GM12801 (cell line): Measurements from ENCODE around the gene SH3RF2.

Source experiments
- CTCF ChIP-seq: IDR thresholded peaks from one replicate; pipeline ENCODE4 v1.5.1; 2011; ENCODE audit warnings: control low read depth; ENCODE audit not compliant: insufficient read length; ENCODE audit errors: extremely low read depth

The SH3RF2 gene

GRCh38 chr5:145938776-145939539 lies 2.6 kb downstream of the SH3RF2 start:
- no peak for TF ChIP-seq CTCF

DNA sequence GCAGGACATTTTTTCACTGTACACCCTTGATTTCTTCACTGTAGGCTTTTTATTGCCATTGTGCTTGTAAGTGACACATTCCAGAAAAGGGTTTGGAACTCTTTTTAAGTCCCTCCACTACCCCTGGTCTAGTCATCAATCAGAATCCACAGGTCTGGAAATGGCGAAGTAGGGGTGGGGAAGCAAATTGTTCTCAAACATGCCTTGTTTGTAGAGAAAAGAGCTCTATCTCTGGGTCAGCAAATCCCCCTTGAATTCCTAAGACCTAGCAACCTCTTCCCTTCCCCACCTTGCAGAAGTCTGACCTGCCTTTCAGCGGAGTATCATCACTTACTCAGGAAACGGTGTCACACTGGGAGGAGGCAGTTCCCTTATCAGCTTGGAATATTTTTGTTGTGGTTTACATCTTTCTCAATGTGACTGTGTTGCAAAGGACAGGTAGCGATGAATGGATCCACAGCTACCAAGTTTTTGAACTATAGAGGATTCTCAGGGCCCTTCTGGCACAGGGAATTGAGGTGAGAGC lies 3.2 kb downstream of the SH3RF2 start:
- TF ChIP-seq CTCF, result no peak

DNA sequence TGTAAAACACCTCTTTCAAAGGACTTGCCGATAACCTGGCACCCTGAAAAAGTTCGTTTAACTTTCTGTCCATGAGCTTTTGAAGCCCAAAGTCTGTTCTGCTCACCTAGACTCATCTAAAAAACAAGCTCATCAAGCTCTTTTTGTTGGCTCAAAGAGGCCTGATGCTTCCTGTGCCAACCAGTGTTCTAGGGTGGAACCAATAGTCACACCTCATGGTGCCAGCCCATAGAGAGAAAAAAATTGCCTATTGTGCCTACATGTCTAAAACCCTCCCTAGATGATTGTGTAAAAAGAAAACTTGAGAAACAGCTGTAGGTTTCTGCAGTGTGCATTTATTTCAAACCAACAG lies 4.7 kb downstream of the SH3RF2 start:
- TF ChIP-seq CTCF, result no peak

- no peak for TF ChIP-seq CTCF
These were observed 5.2 kb downstream of the SH3RF2 start for GRCh38 chr5:145941448-145942130.

GRCh38 chr5:145942201-145942600 lies 5.8 kb downstream of the SH3RF2 start:
- TF ChIP-seq CTCF, result no peak

DNA sequence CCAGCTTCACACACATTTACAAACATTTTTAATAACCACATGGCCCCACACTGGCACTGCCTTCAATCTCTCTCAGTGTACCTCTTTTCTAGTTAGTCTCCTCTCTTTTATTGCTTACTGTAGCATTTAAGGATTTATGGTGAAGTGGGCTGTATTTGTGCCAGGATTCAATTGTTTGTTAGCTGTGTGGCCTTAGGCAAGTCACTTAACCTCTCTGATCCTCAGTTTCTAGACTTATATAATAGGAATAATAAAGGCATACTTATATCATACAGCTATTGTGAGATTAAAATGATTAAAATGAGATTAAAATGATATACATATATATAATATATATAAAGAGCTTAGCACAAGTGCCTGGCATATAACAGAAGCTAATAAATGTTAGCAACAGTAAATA lies 6.4 kb downstream of the SH3RF2 start:
- TF ChIP-seq CTCF, result no peak

DNA sequence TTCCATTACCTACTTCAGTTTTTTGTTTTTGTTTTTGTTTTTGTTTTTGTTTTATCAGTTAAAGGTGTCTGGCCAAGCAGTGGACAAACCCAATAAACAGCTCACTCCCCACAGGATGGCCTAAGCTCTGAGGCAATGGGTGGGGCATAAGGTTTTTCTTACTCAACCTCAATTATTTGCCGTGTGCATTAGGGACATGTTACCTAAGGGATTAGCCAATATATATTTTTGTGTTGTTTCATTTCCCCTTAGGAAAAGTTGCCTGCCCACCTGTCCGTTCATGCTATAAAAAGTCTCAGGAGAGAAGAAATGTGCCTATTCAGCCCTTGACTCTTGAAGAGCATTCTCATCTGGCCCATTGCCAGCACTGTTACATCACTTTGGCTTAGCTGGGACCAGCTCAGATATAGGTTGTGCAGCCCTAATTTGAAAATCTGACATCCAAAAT lies 7.3 kb downstream of the SH3RF2 start:
- no peak for TF ChIP-seq CTCF
